ENCODE data around the gene NOP53.

GRCh38 chr19:47729468-47729798, 15.9 kb upstream of the NOP53 start:
- no peak for TF ChIP-seq EP300 (IDR thresholded peaks at IDR 0.05; ENCODE audit: low read depth in 2 of 2, low read length in 2 of 2)
- TF ChIP-seq EP300 (CRISPR knock-in tag; IDR thresholded peaks at IDR 0.05; ENCODE audit: borderline replicate concordance) = no peak
- no peak for TF ChIP-seq SRY (CRISPR knock-in tag; IDR thresholded peaks at IDR 0.05)
- no peak for TF ChIP-seq GABPA (IDR thresholded peaks at IDR 0.05; ENCODE audit: low read depth, low read length)
- TF ChIP-seq GABPA (CRISPR knock-in tag; IDR thresholded peaks at IDR 0.05; ENCODE audit: low read depth) = no peak
- TF ChIP-seq ATF6 (CRISPR knock-in tag; conservative IDR thresholded peaks at IDR 0.05) = no peak
